ENCODE results near the gene SORCS1.

Gene SORCS1

GRCh38 chr10:107022600-107023354 is 141.7 kb downstream of the SORCS1 start:
- H3K4me1 ChIP-seq (ENCODE audit: control insufficient read depth, insufficient read depth, low read length, poor library complexity, severe bottlenecking), result no peaks in the 10 kb centered on the region
- 84 to 96% methylated on average over 4 to 5 of the region's 6 CpGs for WGBS, 2 experiments (ENCODE audit: insufficient coverage in 2 of 2)
- no peaks in the 10 kb centered on the region for H3K36me3 ChIP-seq (ENCODE audit: control insufficient read depth, insufficient read depth, low read length)
- no peak overlapping the region for H3K4me3 ChIP-seq (ENCODE audit: extremely low read depth, insufficient read depth, low read length, poor library complexity, severe bottlenecking)
- no peaks in the 10 kb centered on the region for H3K9me3 ChIP-seq (ENCODE audit: control insufficient read depth, low read length)
- H3K27ac ChIP-seq (ENCODE audit: low read depth, low read length, severe bottlenecking), result no peak overlapping the region

- Histone ChIP-seq H3K27ac (ENCODE audit: low read depth, low read length, severe bottlenecking) (no peak overlapping the region), H3K36me3 (ENCODE audit: control insufficient read depth, insufficient read depth, low read length) (no peaks in the 10 kb centered on the region), H3K4me3 (ENCODE audit: extremely low read depth, insufficient read depth, low read length, poor library complexity, severe bottlenecking) (no peak overlapping the region), H3K9me3 (ENCODE audit: control insufficient read depth, low read length) (no peaks in the 10 kb centered on the region), H3K4me1 (ENCODE audit: control insufficient read depth, insufficient read depth, low read length, poor library complexity, severe bottlenecking) (no peaks in the 10 kb centered on the region)
- 78 to 83% methylated on average over 1 of the region's 2 CpGs for WGBS, 2 experiments (ENCODE audit: insufficient coverage in 2 of 2)
Observed at GRCh38 chr10:107019154-107019553, 145.4 kb downstream of the SORCS1 start.

- Histone ChIP-seq H3K4me3 (ENCODE audit: extremely low read depth, insufficient read depth, low read length, poor library complexity, severe bottlenecking) (no peak overlapping the region), H3K36me3 (ENCODE audit: control insufficient read depth, insufficient read depth, low read length) (no peaks in the 10 kb centered on the region), H3K9me3 (ENCODE audit: control insufficient read depth, low read length) (no peaks in the 10 kb centered on the region), H3K4me1 (ENCODE audit: control insufficient read depth, insufficient read depth, low read length, poor library complexity, severe bottlenecking) (no peaks in the 10 kb centered on the region), H3K27ac (ENCODE audit: low read depth, low read length, severe bottlenecking) (no peak overlapping the region)
- WGBS, 2 experiments (ENCODE audit: insufficient coverage in 2 of 2), result 83 to 86% methylated on average over 2 to 3 of the region's 4 CpGs
Observed at GRCh38 chr10:107013258-107014006, 151.1 kb downstream of the SORCS1 start.

GRCh38 chr10:107011992-107012391 is 152.5 kb downstream of the SORCS1 start:
- Histone ChIP-seq H3K4me1 (ENCODE audit: control insufficient read depth, insufficient read depth, low read length, poor library complexity, severe bottlenecking) (no peaks in the 10 kb centered on the region), H3K9me3 (ENCODE audit: control insufficient read depth, low read length) (no peaks in the 10 kb centered on the region), H3K4me3 (ENCODE audit: extremely low read depth, insufficient read depth, low read length, poor library complexity, severe bottlenecking) (no peak overlapping the region), H3K36me3 (ENCODE audit: control insufficient read depth, insufficient read depth, low read length) (no peaks in the 10 kb centered on the region), H3K27ac (ENCODE audit: low read depth, low read length, severe bottlenecking) (no peak overlapping the region)
- 86 to 89% methylated on average over 2 to 3 of the region's 3 CpGs for WGBS, 2 experiments (ENCODE audit: insufficient coverage in 2 of 2)

GRCh38 chr10:107011105-107011504 is 153.4 kb downstream of the SORCS1 start:
- Histone ChIP-seq H3K27ac (ENCODE audit: low read depth, low read length, severe bottlenecking) (no peak overlapping the region), H3K9me3 (ENCODE audit: control insufficient read depth, low read length) (no peaks in the 10 kb centered on the region), H3K4me1 (ENCODE audit: control insufficient read depth, insufficient read depth, low read length, poor library complexity, severe bottlenecking) (no peaks in the 10 kb centered on the region), H3K36me3 (ENCODE audit: control insufficient read depth, insufficient read depth, low read length) (no peaks in the 10 kb centered on the region), H3K4me3 (ENCODE audit: extremely low read depth, insufficient read depth, low read length, poor library complexity, severe bottlenecking) (no peak overlapping the region)
- 20 to 29% methylated on average over 1 of the region's 3 CpGs for WGBS, 2 experiments (ENCODE audit: insufficient coverage in 2 of 2)

GRCh38 chr10:107010531-107010930 is 154.0 kb downstream of the SORCS1 start:
- no peaks in the 10 kb centered on the region for H3K4me1 ChIP-seq (ENCODE audit: control insufficient read depth, insufficient read depth, low read length, poor library complexity, severe bottlenecking)
- H3K9me3 ChIP-seq (ENCODE audit: control insufficient read depth, low read length), result no peaks in the 10 kb centered on the region
- H3K27ac ChIP-seq (ENCODE audit: low read depth, low read length, severe bottlenecking), result no peak overlapping the region
- H3K36me3 ChIP-seq (ENCODE audit: control insufficient read depth, insufficient read depth, low read length), result no peaks in the 10 kb centered on the region
- H3K4me3 ChIP-seq (ENCODE audit: extremely low read depth, insufficient read depth, low read length, poor library complexity, severe bottlenecking), result no peak overlapping the region
- 90 to 95% methylated on average over 4 to 5 of the region's 8 CpGs for WGBS, 2 experiments (ENCODE audit: insufficient coverage in 2 of 2)

- H3K36me3 ChIP-seq (ENCODE audit: control insufficient read depth, insufficient read depth, low read length), result no peaks in the 10 kb centered on the region
- 82 to 83% methylated on average over 1 of the region's 2 CpGs for WGBS, 2 experiments (ENCODE audit: insufficient coverage in 2 of 2)
- H3K9me3 ChIP-seq (ENCODE audit: control insufficient read depth, low read length), result no peaks in the 10 kb centered on the region
- H3K4me3 ChIP-seq (ENCODE audit: extremely low read depth, insufficient read depth, low read length, poor library complexity, severe bottlenecking), result no peak overlapping the region
- no peaks in the 10 kb centered on the region for H3K4me1 ChIP-seq (ENCODE audit: control insufficient read depth, insufficient read depth, low read length, poor library complexity, severe bottlenecking)
- H3K27ac ChIP-seq (ENCODE audit: low read depth, low read length, severe bottlenecking), result no peak overlapping the region
Observed at GRCh38 chr10:107004362-107004761, 160.1 kb downstream of the SORCS1 start.

GRCh38 chr10:107002068-107002467 is 162.4 kb downstream of the SORCS1 start:
- no peak overlapping the region for H3K4me3 ChIP-seq (ENCODE audit: extremely low read depth, insufficient read depth, low read length, poor library complexity, severe bottlenecking)
- no peak overlapping the region for H3K27ac ChIP-seq (ENCODE audit: low read depth, low read length, severe bottlenecking)
- 80 to 100% methylated on average over 1 of the region's 3 CpGs for WGBS, 2 experiments (ENCODE audit: insufficient coverage in 2 of 2)
- no peaks in the 10 kb centered on the region for H3K4me1 ChIP-seq (ENCODE audit: control insufficient read depth, insufficient read depth, low read length, poor library complexity, severe bottlenecking)
- no peaks in the 10 kb centered on the region for H3K9me3 ChIP-seq (ENCODE audit: control insufficient read depth, low read length)
- no peaks in the 10 kb centered on the region for H3K36me3 ChIP-seq (ENCODE audit: control insufficient read depth, insufficient read depth, low read length)

GRCh38 chr10:106999118-106999707 is 165.3 kb downstream of the SORCS1 start:
- 67 to 83% methylated on average over 1 to 2 of the region's 3 CpGs for WGBS, 2 experiments (ENCODE audit: insufficient coverage in 2 of 2)
- H3K4me3 ChIP-seq (ENCODE audit: extremely low read depth, insufficient read depth, low read length, poor library complexity, severe bottlenecking), result no peak overlapping the region
- no peaks in the 10 kb centered on the region for H3K4me1 ChIP-seq (ENCODE audit: control insufficient read depth, insufficient read depth, low read length, poor library complexity, severe bottlenecking)
- H3K27ac ChIP-seq (ENCODE audit: low read depth, low read length, severe bottlenecking), result no peak overlapping the region
- H3K36me3 ChIP-seq (ENCODE audit: control insufficient read depth, insufficient read depth, low read length), result no peaks in the 10 kb centered on the region
- no peaks in the 10 kb centered on the region for H3K9me3 ChIP-seq (ENCODE audit: control insufficient read depth, low read length)

- WGBS, 2 experiments (ENCODE audit: insufficient coverage in 2 of 2), result 86 to 90% methylated on average over 1 of the region's 4 CpGs
- Histone ChIP-seq H3K27ac (ENCODE audit: low read depth, low read length, severe bottlenecking) (no peak overlapping the region), H3K9me3 (ENCODE audit: control insufficient read depth, low read length) (no peaks in the 10 kb centered on the region), H3K36me3 (ENCODE audit: control insufficient read depth, insufficient read depth, low read length) (no peaks in the 10 kb centered on the region), H3K4me3 (ENCODE audit: extremely low read depth, insufficient read depth, low read length, poor library complexity, severe bottlenecking) (no peak overlapping the region), H3K4me1 (ENCODE audit: control insufficient read depth, insufficient read depth, low read length, poor library complexity, severe bottlenecking) (no peaks in the 10 kb centered on the region)
Observed at GRCh38 chr10:106997721-106998120, 166.8 kb downstream of the SORCS1 start.

Data from mesodermal cell (in vitro differentiated cells).